GM23338 (cell line): Measurements from ENCODE around the gene RAMACL.

Experiments used
- CREB1 ChIP-seq: fragments of 250-450 bp; sonication (Bioruptor Pico); IDR thresholded peaks from 2 replicates; pipeline ENCODE4 v1.5.0; 2020; ENCODE audit warnings: low read depth, mild to moderate bottlenecking, moderate library complexity
- CTCF ChIP-seq, 2 experiments: fragments of 200-600 bp in 1 of 2; sonication (generic) in 1 of 2; conservative IDR thresholded peaks; 2 replicates each; pipeline versions ENCODE4 v1.5.1 to v1.6.1; 2016 to 2017; ENCODE audit warnings: antibody characterized with exemption in 2 of 2, low read depth in 2 of 2, mild to moderate bottlenecking in 2 of 2, moderate library complexity in 1 of 2
- ETS1 ChIP-seq: IDR thresholded peaks from 2 replicates; pipeline ENCODE4 v1.6.1; 2016; ENCODE audit warnings: antibody characterized with exemption
- EZH2 ChIP-seq: fragments of 200-600 bp; sonication (generic); IDR thresholded peaks from one replicate; pipeline ENCODE4 v1.8.0; 2017; ENCODE audit warnings: antibody characterized with exemption, mild to moderate bottlenecking, low read depth; ENCODE audit not compliant: unreplicated experiment
- EZH2phosphoT487 ChIP-seq: fragments of 200-600 bp; sonication (generic); IDR thresholded peaks from one replicate; pipeline ENCODE4 v1.8.1; 2018; ENCODE audit warnings: antibody characterized with exemption; ENCODE audit not compliant: unreplicated experiment
- JUNB ChIP-seq: IDR thresholded peaks from one replicate; pipeline ENCODE4 v1.6.1; 2016; ENCODE audit warnings: antibody characterized with exemption; ENCODE audit not compliant: unreplicated experiment
- POLR2AphosphoS5 ChIP-seq: IDR thresholded peaks from 2 replicates; pipeline ENCODE4 v1.6.1; 2016; ENCODE audit warnings: antibody characterized with exemption, low read depth
- REST ChIP-seq: IDR thresholded peaks from one replicate; pipeline ENCODE4 v1.6.1; 2018; ENCODE audit warnings: antibody characterized with exemption; ENCODE audit not compliant: unreplicated experiment
- STAT1 ChIP-seq: IDR thresholded peaks from one replicate; pipeline ENCODE4 v1.6.1; 2016; ENCODE audit warnings: antibody characterized with exemption; ENCODE audit not compliant: unreplicated experiment
- ZNF331 ChIP-seq: fragments of 250-450 bp; sonication (Bioruptor Pico); IDR thresholded peaks from 2 replicates; pipeline ENCODE4 v1.5.0; 2020; ENCODE audit warnings: low read depth, mild to moderate bottlenecking, moderate library complexity
- ZNF462 ChIP-seq: fragments of 250-450 bp; sonication (Bioruptor Pico); IDR thresholded peaks from 2 replicates; pipeline ENCODE4 v1.5.0; 2020; ENCODE audit warnings: mild to moderate bottlenecking, moderate library complexity

GRCh38 chr6:166579237-166579850 is 7.1 kb downstream of the RAMACL start:
- TF ChIP-seq CTCF (conservative IDR thresholded peaks at IDR 0.05; ENCODE audit: low read depth in 2 of 2) (no peak), JUNB (no peak), EZH2 (no peak), STAT1 (no peak), EZH2phosphoT487 (no peak), ETS1 (no peak), REST (no peak), POLR2AphosphoS5 (no peak), ZNF462 (no peak), ZNF331 (CRISPR knock-in tag) (no peak), CREB1 (CRISPR knock-in tag) (no peak)
